ENCODE measurements around the gene SPATA2.

Gene SPATA2

DNA sequence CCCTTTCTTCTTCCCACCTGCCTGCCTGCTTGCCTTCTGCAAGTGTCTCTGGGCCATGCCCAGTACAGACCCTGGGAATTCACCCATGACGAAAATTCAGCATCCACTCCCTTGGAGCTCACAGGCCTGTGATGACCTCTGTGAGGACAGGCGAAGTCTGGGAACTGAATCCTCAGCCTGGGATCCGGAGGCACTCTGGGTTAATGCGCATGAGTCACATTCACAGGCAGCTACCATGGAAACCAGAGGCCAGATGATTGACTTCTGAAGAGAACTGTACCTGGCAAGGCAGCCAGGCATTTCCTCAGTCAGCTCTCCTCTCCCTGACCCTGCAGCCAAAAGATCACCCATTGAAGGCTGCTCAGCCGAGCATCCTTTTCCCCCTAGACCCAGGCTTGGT is 61.7 kb downstream of the SPATA2 start:
- DNase-seq, result no peak

Measured in NK-92 treated with Interleukin-12 subunit alpha and Interleukin-12 subunit beta, amount 100 ng/mL, for 24 hours (cell line).